OCI-LY1 (cell line): ENCODE results near the gene ZFR.

Source experiments
- H2AFZ ChIP-seq: fragments of 200-600 bp; sonication (generic), shearing (Covaris generic); 2 replicates; pipeline ENCODE4 v1.6.0; 2014; ENCODE audit warnings: antibody characterized with exemption, mild to moderate bottlenecking, low read length
- H3F3A ChIP-seq: fragments of 200-600 bp; sonication (generic), shearing (Covaris generic); 2 replicates; pipeline ENCODE4 v1.6.0; 2014; ENCODE audit warnings: mild to moderate bottlenecking, antibody characterized with exemption, low read length, moderate library complexity; ENCODE audit not compliant: insufficient read depth
- H3K27ac ChIP-seq: fragments of 200-600 bp; sonication (generic); 2 replicates; pipeline ENCODE4 v1.5.1; 2014; ENCODE audit warnings: low read length, mixed run types, mild to moderate bottlenecking, low read depth; ENCODE audit not compliant: poor library complexity, severe bottlenecking
- H3K27me3 ChIP-seq: fragments of 200-600 bp; sonication (generic); 2 replicates; pipeline ENCODE4 v1.6.0; 2014; ENCODE audit warnings: antibody characterized with exemption, mild to moderate bottlenecking, low read length, moderate library complexity; ENCODE audit not compliant: insufficient read depth
- H3K36me3 ChIP-seq: fragments of 200-600 bp; sonication (generic); 2 replicates; pipeline ENCODE4 v1.6.1; 2014; ENCODE audit warnings: mild to moderate bottlenecking, antibody characterized with exemption, low read length, moderate library complexity, mixed read lengths; ENCODE audit not compliant: insufficient read depth
- H3K4me1 ChIP-seq: fragments of 200-600 bp; sonication (generic); 2 replicates; pipeline ENCODE4 v1.5.1; 2014; ENCODE audit warnings: mild to moderate bottlenecking, low read length, moderate library complexity; ENCODE audit not compliant: insufficient read depth, severe bottlenecking
- H3K4me2 ChIP-seq: fragments of 200-600 bp; sonication (generic), shearing (Covaris generic); 2 replicates; pipeline ENCODE4 v1.6.1; 2014; ENCODE audit warnings: low read length
- H3K4me3 ChIP-seq: fragments of 200-600 bp; sonication (generic); 2 replicates; pipeline ENCODE4 v1.5.1; 2014; ENCODE audit warnings: low read length, low read depth, mild to moderate bottlenecking, mixed read lengths; ENCODE audit not compliant: poor library complexity, severe bottlenecking
- H3K79me2 ChIP-seq: fragments of 200-600 bp; shearing (Covaris generic); 2 replicates; pipeline ENCODE4 v1.6.1; 2016; ENCODE audit warnings: mixed run types, low read length, mixed read lengths; ENCODE audit not compliant: insufficient read depth
- H3K9ac ChIP-seq: fragments of 200-600 bp; sonication (generic), shearing (Covaris generic); 2 replicates; pipeline ENCODE4 v1.6.1; 2014; ENCODE audit warnings: mild to moderate bottlenecking, low read length, mixed read lengths
- H3K9me2 ChIP-seq: fragments of 200-600 bp; sonication (generic), shearing (Covaris generic); 2 replicates; pipeline ENCODE4 v1.6.1; 2014; ENCODE audit warnings: low read depth, mild to moderate bottlenecking, low read length, mixed read lengths
- H3K9me3 ChIP-seq: fragments of 200-600 bp; shearing (Covaris generic); 2 replicates; pipeline ENCODE4 v1.6.1; 2014; ENCODE audit warnings: low read length, mixed read lengths
- H4K20me1 ChIP-seq: fragments of 200-600 bp; sonication (generic), shearing (Covaris generic); 2 replicates; pipeline ENCODE4 v1.6.0; 2016; ENCODE audit warnings: mild to moderate bottlenecking, low read length; ENCODE audit not compliant: insufficient read depth
- EZH2 ChIP-seq: fragments of 200-600 bp; sonication (generic), shearing (Covaris generic); IDR thresholded peaks from 2 replicates; pipeline ENCODE4 v1.8.0; 2017; ENCODE audit warnings: borderline replicate concordance, mixed run types, mild to moderate bottlenecking, antibody characterized with exemption, low read length, moderate library complexity, mixed read lengths
- TF ChIP-seq, protein P1 (sequence below): fragments of 200-600 bp; sonication (generic), shearing (Covaris generic); IDR thresholded peaks from 2 replicates; pipeline ENCODE4 v1.5.1; 2017; ENCODE audit warnings: mild to moderate bottlenecking, antibody characterized with exemption, low read length, moderate library complexity, mixed read lengths

Gene ZFR

GRCh38 chr5:32419791-32420190 lies 24.7 kb downstream of the ZFR start:
- no peak for TF ChIP-seq EZH2
- TF ChIP-seq, protein P1, sequence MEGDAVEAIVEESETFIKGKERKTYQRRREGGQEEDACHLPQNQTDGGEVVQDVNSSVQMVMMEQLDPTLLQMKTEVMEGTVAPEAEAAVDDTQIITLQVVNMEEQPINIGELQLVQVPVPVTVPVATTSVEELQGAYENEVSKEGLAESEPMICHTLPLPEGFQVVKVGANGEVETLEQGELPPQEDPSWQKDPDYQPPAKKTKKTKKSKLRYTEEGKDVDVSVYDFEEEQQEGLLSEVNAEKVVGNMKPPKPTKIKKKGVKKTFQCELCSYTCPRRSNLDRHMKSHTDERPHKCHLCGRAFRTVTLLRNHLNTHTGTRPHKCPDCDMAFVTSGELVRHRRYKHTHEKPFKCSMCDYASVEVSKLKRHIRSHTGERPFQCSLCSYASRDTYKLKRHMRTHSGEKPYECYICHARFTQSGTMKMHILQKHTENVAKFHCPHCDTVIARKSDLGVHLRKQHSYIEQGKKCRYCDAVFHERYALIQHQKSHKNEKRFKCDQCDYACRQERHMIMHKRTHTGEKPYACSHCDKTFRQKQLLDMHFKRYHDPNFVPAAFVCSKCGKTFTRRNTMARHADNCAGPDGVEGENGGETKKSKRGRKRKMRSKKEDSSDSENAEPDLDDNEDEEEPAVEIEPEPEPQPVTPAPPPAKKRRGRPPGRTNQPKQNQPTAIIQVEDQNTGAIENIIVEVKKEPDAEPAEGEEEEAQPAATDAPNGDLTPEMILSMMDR = no peak
- Histone ChIP-seq H2AFZ (no peak overlapping the region), H3K4me1 (no peaks in the 10 kb centered on the region), H3F3A (no peaks in the 10 kb centered on the region), H3K27me3 (no peaks in the 10 kb centered on the region), H3K27ac (no peak overlapping the region), H3K9me2 (no peaks in the 10 kb centered on the region), H3K36me3 (peaks cover 61% of the 10 kb centered on the region), H3K4me3 (no peak overlapping the region), H3K79me2 (peaks cover 50% of the 10 kb centered on the region), H3K9me3 (no peaks in the 10 kb centered on the region), H4K20me1 (no peaks in the 10 kb centered on the region), H3K4me2 (no peak overlapping the region), H3K9ac (no peak overlapping the region)

DNA sequence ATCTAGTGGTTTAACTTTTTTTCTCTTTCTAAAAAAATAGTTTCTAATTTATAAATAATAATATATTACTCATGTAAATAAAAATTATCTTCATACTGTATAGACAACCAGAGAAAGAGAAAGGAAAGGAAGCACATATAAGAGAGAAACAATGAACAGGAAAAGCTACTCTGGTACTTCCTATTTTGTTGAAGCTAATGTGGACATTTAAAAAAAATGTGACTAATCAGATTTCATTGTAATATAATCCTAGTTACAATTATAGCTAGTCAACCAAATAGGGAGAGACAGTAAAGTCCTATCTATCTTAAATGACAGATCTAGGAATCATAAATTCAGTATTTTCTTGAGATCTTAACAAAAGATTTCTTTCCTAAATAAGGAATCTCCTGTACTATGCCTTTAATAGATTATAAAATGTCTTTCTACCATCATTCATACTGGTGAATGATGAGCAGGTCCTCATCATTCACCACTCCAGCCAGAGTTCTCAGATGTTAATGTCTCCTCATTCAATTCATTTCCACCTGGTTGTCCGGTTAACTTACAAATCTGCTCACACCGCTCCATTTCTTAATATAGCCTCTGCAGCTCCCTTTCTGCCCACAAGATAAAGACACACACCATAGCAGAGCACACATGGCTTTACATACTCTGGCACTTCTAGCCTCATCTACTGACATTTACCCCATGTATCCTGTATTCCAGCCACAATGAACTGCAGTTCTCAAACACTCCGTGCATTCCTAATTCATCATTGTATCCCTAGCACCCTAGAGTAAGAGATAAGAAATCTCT lies 30.9 kb downstream of the ZFR start:
- H3K36me3 ChIP-seq = peaks cover 91% of the 10 kb centered on the region
- H3K4me2 ChIP-seq = no peak overlapping the region
- no peaks in the 10 kb centered on the region for H3K27me3 ChIP-seq
- H4K20me1 ChIP-seq = no peaks in the 10 kb centered on the region
- H3K9ac ChIP-seq = no peak overlapping the region
- TF ChIP-seq EZH2 = no peak
- TF ChIP-seq, protein P1 = no peak
- H3K27ac ChIP-seq = no peak overlapping the region
- no peaks in the 10 kb centered on the region for H3K9me2 ChIP-seq
- H3K79me2 ChIP-seq = no peaks in the 10 kb centered on the region
- no peaks in the 10 kb centered on the region for H3F3A ChIP-seq
- H3K4me1 ChIP-seq = no peaks in the 10 kb centered on the region
- no peak overlapping the region for H3K4me3 ChIP-seq
- H2AFZ ChIP-seq = no peak overlapping the region
- H3K9me3 ChIP-seq = no peaks in the 10 kb centered on the region

- Histone ChIP-seq H3K27ac (no peak overlapping the region), H4K20me1 (no peaks in the 10 kb centered on the region; the same call in 1 of the 2 replicates)
These were observed 33.9 kb downstream of the ZFR start for GRCh38 chr5:32410630-32411029.

More at GRCh38 chr5:32410630-32411029, 33.9 kb downstream of the ZFR start:
- no peak overlapping the region for H2AFZ ChIP-seq
- no peaks in the 10 kb centered on the region for H3K27me3 ChIP-seq
- H3K36me3 ChIP-seq = peaks cover 94% of the 10 kb centered on the region
- no peak overlapping the region for H3K4me3 ChIP-seq
- TF ChIP-seq, protein P1 = no peak
- TF ChIP-seq EZH2 = no peak
- no peaks in the 10 kb centered on the region for H3F3A ChIP-seq
- no peak overlapping the region for H3K9ac ChIP-seq
- no peaks in the 10 kb centered on the region for H3K9me3 ChIP-seq
- H3K4me2 ChIP-seq = no peak overlapping the region
- H3K4me1 ChIP-seq = no peaks in the 10 kb centered on the region
- no peaks in the 10 kb centered on the region for H3K9me2 ChIP-seq
- H3K79me2 ChIP-seq = no peaks in the 10 kb centered on the region
